HepG2 (cell line): ENCODE measurements around the gene DLX5.

Experiments used
- BHLHE40 ChIP-seq: IDR thresholded peaks from 2 replicates; pipeline ENCODE4 v1.6.1; 2011; ENCODE audit warnings: low read length, improper control_type of control experiment
- SMAD3 ChIP-seq: sonication (generic); formaldehyde crosslinking; IDR thresholded peaks from 2 replicates; pipeline ENCODE4 v1.4.0; 2020; ENCODE audit warnings: missing genetic modification reagents
- ZNF333 ChIP-seq: sonication (generic); formaldehyde crosslinking; IDR thresholded peaks from 2 replicates; pipeline ENCODE4 v1.4.0; 2020; ENCODE audit warnings: mild to moderate bottlenecking, missing genetic modification reagents, borderline replicate concordance
- TF ChIP-seq, protein P1 (sequence below): sonication (generic); formaldehyde crosslinking; IDR thresholded peaks from 2 replicates; pipeline ENCODE4 v1.4.0; 2020; ENCODE audit warnings: missing genetic modification reagents

GRCh38 chr7:97016381-97017191, 8.0 kb downstream of the DLX5 start:
- TF ChIP-seq BHLHE40 (no peak), ZNF333 (no peak), SMAD3 (peak; percentile 35; the same call in 1 of the 2 replicates)
- TF ChIP-seq, protein P1, sequence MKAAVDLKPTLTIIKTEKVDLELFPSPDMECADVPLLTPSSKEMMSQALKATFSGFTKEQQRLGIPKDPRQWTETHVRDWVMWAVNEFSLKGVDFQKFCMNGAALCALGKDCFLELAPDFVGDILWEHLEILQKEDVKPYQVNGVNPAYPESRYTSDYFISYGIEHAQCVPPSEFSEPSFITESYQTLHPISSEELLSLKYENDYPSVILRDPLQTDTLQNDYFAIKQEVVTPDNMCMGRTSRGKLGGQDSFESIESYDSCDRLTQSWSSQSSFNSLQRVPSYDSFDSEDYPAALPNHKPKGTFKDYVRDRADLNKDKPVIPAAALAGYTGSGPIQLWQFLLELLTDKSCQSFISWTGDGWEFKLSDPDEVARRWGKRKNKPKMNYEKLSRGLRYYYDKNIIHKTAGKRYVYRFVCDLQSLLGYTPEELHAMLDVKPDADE (CRISPR knock-in tag): no peak
